ENCODE measurements around the gene FAT3. TPM values are rescaled to one million over a fixed set of nuclear protein-coding genes. Genes with fewer than 3 reads are reported as not detected.

The FAT3 gene
- under 1 TPM; 0.77 to 0.92 TPM for total RNA-seq
- long read RNA-seq = 0 reads

DNA sequence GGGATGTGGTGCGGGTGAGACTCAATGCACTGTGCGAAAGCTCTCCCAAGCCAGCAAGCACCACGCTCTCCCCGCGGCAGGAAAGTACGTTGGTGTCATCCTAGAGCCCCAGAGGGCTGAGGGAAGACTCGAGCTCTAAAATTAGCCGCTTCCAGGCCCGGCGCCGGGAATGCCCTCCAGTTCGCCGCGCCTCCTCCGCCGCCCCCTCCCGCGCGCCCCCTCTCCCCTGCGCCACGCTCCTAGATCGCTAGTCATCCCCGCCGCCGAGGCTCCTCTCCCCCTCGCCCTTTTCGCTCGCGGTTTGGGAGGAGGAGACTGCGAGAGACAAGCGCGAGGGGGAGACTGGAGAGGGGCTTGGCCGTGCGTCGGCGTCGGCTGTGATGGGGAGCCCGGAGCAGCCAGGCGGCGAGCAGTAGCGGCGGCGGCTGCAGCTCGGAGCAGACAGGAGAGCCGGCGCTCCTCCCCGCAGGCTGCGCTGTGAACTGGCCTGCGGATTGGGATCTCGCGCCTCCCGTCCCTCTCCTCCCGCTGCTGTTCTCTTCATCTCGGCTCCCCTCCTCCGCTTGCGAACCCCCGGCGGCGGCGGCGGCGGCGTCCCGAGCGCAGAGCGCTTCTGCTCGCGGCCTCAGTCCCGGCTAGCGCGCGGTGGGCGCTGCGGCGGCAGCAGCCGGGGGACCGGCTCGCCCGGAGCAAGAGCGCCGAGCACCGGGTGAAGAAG lies at the start of gene FAT3:
FAT3 (plus strand) TSS at position 412 of the 718 bp plus-strand sequence. CDS start 127,295 bp downstream, outside the sequence.
- DNase-seq = peak; percentile 22
- intact Hi-C loops (cut with DNase I) = no loop called here

GRCh38 chr11:92179017-92179670 lies 45.5 kb upstream of the FAT3 start:
- ATAC-seq (no peak), DNase-seq (no peak)
- intact Hi-C loops (cut with DNase I) = no loop called here

More for the DNA sequence above, at the start of gene FAT3:
- ATAC-seq = peak; percentile 84 to 85

GRCh38 chr11:92180226-92180625 lies 44.4 kb upstream of the FAT3 start:
- no peak for DNase-seq
- intact Hi-C loops (cut with DNase I) = no loop called here
- ATAC-seq = no peak

DNA sequence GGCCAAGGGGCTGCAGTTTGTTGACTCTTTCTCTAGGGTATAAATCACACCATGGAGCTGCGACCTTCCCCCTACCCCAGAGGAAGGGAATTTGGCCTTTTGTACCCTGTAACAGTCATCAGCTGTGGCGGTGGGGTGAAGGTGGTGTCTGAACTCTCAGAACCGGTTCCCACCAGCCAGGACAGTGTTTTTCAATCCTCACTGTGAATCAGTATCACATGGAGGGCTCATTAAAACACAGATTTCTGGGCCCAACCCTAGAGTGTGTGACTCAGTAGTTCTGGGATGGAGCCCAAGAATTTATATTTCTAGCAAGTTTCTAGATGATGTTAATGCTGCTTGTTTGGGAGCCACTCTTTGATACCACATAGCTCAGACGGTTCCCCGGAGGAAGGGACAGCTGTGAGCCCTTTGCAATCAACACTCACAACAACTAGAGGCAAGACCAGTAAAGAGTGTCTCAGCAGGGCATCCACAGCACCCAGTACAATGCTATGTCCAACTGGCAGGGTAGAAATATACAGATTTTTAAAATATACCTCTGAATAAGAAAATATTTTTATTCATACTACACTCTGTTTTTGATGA lies 43.9 kb upstream of the FAT3 start:
- ATAC-seq (peak in 1 of 2 donors; percentile 36), DNase-seq (no peak)
- intact Hi-C loops (cut with DNase I) = no loop called here

DNA sequence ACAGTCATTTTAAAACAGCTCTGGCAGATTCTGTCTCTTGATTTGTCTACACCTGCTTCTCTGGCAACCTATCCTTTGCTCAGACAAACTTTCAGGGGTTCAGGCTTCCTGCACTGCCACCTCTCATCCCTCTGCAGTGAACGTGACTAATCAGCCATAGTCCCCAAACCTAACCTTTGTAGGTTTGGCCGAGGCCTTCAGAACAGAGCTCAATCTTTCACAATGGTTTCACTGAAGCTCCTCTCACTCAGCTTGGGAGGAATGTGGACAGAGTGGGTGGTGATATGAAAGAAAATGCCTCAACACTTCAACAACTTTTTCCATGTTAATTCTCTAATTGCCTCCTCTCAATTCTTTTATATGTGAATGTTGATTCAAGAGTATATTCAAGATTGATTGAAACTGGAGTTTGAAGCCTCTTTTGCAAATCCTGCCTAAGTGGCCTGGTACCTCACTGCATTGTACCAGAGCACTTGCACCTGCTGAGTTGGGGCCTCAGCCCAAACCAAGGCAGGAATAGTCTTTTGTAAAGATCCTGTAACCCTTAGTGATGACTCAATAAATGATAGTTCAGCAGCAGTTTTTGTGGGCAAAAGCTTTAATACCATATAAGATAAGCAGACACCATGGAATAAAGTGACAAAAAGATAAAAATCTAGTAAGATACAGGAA lies 33.9 kb upstream of the FAT3 start:
- intact Hi-C loops (cut with DNase I) = no loop called here
- ATAC-seq (no peak), DNase-seq (no peak)

DNA sequence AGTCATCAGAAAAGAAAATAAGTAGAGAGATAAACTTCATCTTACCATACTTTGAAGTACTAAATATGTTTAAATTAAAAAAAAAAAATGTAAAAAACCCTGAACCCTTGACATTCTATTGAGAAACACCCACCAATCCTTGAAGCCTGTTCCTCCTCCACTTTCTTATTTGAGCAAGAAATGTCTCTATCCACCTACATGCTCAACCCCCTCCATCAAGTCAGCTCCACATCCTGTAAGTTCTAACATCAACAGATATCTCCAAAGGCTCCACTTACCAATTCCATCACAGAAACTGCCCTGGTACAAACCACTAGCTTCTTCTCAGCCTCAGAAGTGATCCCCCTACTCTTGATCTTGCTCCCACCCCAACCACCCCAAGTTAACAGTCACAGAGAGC lies 32.5 kb upstream of the FAT3 start:
- no peak for ATAC-seq
- intact Hi-C loops (cut with DNase I) = no loop called here
- no peak for DNase-seq

- no peak for ATAC-seq
- intact Hi-C loops (cut with DNase I) = no loop called here
- DNase-seq = no peak
Measured at GRCh38 chr11:92198268-92198667, 26.4 kb upstream of the FAT3 start.

- ATAC-seq (no peak), DNase-seq (no peak)
- intact Hi-C loops (cut with DNase I) = no loop called here
Measured at GRCh38 chr11:92199991-92200390, 24.6 kb upstream of the FAT3 start.

DNA sequence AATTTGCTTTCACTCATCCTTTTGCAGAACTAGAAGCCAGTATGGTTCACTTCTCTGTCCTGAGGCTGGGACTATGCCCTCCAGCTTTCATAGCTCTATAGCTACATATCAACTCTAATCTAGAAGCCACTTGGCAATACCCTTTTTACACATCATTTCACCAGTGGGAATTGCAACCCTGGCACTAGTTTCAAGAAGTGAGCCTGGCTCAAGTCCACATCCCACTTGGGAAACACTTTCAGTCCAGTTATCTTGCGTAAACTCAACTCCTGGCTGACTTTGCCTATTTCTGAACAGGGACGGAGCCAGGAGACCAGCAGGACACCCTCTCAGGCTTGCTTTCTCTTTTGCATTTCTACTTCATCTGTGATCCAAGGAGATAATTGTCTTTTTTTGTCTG lies 19.9 kb upstream of the FAT3 start:
- ATAC-seq (peak; percentile 82 to 95), DNase-seq (no peak)
- intact Hi-C loops (cut with DNase I) = no loop called here

- ATAC-seq (no peak), DNase-seq (no peak)
- intact Hi-C loops (cut with DNase I) = no loop called here
Measured at GRCh38 chr11:92206441-92206840, 18.2 kb upstream of the FAT3 start.

- ATAC-seq = peak; percentile 44 to 72
- intact Hi-C loops (cut with DNase I) = loop anchor here in 1 of 2 donors (10.0 kb wide), 1 partner anchor 673 kb away; no protein-coding TSS in a partner anchor
- DNase-seq = no peak
Measured at GRCh38 chr11:92211576-92212167, 12.9 kb upstream of the FAT3 start.

DNA sequence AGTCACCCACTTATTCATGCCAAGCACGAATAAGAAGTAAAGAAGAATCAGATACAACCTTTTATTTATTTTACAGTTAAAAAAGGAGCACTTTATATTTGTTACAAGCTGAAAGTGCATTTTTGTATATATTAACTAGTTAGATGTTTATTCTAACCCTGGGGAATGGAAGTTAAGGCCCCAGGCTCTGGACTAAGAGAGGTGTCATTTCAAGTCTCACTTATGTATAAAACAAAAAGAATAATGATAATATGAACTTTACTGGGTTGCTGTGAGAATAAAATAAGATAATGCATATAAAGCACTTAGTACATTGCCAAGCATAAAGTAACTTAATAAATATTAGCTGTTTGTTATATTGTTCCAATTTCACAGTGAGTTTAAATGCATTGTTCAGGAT lies 12.1 kb upstream of the FAT3 start:
- ATAC-seq (no peak), DNase-seq (no peak)
- intact Hi-C loops (cut with DNase I) = loop anchor here in 1 of 2 donors (10.0 kb wide), 1 partner anchor 672 kb away; no protein-coding TSS in a partner anchor

DNA sequence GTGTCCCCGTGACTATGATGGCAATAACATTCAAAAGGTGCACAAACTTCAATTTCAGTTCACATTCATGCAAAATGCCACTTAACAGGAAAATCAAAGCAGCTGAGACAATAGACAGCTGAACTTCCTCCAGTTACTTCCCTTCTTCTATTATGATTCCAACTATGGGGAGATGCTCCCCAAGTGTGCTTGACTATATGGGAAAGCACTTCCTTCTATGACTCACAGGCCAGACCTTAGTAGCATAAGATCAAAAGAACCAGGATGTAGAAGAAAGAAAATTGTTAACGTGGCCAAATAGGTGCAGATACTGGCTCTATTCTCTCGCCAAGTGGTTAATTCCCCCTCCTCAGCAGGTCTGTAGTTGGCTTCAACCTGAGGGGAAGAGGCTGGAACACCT lies 7.8 kb upstream of the FAT3 start:
- intact Hi-C loops (cut with DNase I) = loop anchor here in 1 of 2 donors (10.0 kb wide), 1 partner anchor 668 kb away; no protein-coding TSS in a partner anchor
- ATAC-seq = no peak
- DNase-seq = no peak

- no peak for DNase-seq
- ATAC-seq = no peak
- intact Hi-C loops (cut with DNase I) = loop anchor here in 1 of 2 donors (10.0 kb wide), 1 partner anchor 665 kb away; no protein-coding TSS in a partner anchor
Measured at GRCh38 chr11:92219476-92219875, 5.1 kb upstream of the FAT3 start.

- intact Hi-C loops (cut with DNase I) = no loop called here
- ATAC-seq = no peak
- no peak for DNase-seq
Measured at GRCh38 chr11:92222701-92223100, 1.9 kb upstream of the FAT3 start.

- intact Hi-C loops (cut with DNase I) = no loop called here
- DNase-seq = no peak
- ATAC-seq = no peak
Measured at GRCh38 chr11:92224054-92224406, 588 bp upstream of the FAT3 start.

DNA sequence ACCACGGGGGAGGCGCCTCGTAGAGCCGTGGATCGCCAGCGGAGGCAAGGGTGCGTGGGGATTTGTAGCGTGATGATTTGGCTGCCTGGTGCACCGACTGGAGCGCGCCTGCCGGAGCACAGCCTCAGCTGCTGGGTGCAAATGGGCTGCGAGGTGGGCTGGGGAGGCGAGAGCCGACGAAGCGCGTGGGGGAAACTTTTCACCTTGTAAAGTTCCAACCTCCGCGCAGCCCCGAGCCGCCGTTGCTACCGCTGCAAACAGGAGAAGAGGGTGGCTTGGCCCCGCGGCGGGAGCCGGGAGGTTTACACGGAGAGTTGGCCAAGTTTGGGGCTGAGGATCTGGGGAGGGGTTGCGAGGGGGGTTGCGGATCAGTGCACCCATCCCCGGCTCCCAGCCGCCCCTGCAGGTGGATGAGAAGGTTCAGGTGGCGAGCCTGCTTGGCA lies 528 bp downstream of the FAT3 start:
- intact Hi-C loops (cut with DNase I) = no loop called here
- ATAC-seq = peak in 1 of 2 donors; percentile 38
- DNase-seq = no peak

- intact Hi-C loops (cut with DNase I) = no loop called here
- peak; percentile 9 to 17 for ATAC-seq
- peak; percentile 26 for DNase-seq
Measured at GRCh38 chr11:92225568-92226330, 1.1 kb downstream of the FAT3 start.

Measured in left cardiac atrium (tissue), 4 donors.